Erythroblast (primary cell): ENCODE data around the gene SORCS1.

Experiments
- DNase-seq, 2 experiments: peaks; one replicate each; lab custom pipeline; 2025; lab: John Stamatoyannopoulos, UW
- GATA1 ChIP-seq: IDR thresholded peaks from 2 replicates; pipeline ENCODE4 v1.6.1; 2011; ENCODE audit warnings: low read depth, mild to moderate bottlenecking, control low read depth, low read length, moderate library complexity
- POLR2A ChIP-seq: IDR thresholded peaks from 2 replicates; pipeline ENCODE4 v1.6.1; 2011; ENCODE audit warnings: mild to moderate bottlenecking, low read length

SORCS1 gene

DNA sequence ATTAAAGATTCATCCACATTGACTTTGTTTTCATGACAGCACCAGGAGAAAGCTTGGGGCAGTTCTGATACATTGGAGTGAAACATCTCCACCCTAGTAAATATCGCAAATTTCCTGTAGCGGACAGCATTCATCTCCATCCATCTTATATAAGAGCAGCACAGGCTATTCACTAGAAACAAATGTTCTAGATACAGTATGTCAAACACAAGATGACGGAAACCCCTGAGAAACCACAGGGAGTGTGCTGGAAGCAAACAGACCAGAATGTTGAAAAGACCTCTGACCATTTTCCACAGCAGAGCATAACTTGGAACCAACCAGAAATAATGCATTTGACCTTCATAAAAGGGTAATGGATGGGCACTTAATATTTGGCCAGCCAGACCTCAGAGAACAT is 343.9 kb downstream of the SORCS1 start:
- TF ChIP-seq POLR2A (no peak), GATA1 (no peak)
- no peak for DNase-seq

GRCh38 chr10:106819490-106819889 is 345.0 kb downstream of the SORCS1 start:
- DNase-seq: no peak
- TF ChIP-seq POLR2A (no peak), GATA1 (no peak)

- TF ChIP-seq POLR2A: no peak
- no peak for TF ChIP-seq GATA1
- no peak for DNase-seq
Observed at GRCh38 chr10:106816318-106817085, 348.0 kb downstream of the SORCS1 start.

GRCh38 chr10:106815427-106816043 is 349.0 kb downstream of the SORCS1 start:
- no peak for DNase-seq
- no peak for TF ChIP-seq GATA1
- no peak for TF ChIP-seq POLR2A

DNA sequence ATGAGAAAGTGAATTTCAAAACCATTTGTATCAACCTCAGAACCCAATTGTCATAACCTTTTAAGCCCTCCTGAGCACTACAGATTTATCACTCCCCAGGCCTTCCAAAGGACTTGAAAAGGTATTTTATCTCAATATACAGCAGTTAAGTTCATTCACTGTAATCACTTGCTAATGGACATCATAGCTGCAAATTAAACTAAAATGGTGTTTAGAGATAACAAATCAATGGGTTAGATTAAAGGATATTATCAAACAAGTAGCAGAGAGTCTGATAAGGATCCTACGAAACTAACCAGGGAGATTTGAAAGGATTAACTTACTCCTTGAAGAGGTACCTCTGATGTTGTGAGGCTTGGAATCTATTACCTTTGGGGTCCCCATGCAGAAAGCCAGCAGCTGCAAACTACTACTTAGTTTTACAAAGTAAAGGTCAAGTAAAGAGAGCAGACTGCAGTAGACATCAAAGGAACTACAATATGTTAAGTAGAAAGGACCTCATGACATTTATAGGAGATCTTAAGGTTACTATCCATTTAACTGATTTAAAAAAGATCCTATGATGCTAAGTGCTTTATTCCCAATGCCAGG is 359.4 kb downstream of the SORCS1 start:
- no peak for DNase-seq
- no peak for TF ChIP-seq POLR2A
- no peak for TF ChIP-seq GATA1

DNA sequence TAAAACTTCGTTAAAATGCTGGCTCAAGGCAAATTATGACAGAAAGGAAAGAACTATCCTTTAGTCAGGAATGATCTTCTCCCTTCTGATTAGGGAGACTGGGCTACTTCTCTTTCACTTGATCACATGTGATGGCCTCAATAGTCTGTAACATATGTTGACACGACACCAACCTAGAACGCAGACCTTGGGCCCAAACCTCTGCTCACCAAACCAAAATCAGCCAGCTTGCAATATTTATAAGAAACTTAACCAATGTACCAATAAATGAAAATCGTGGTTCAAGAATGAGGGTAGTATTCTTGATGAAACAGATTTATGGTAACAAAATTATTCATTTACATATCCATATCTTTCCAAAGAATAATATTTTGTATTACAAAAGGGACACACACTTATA is 361.6 kb downstream of the SORCS1 start:
- no peak for TF ChIP-seq GATA1
- no peak for TF ChIP-seq POLR2A
- DNase-seq: no peak

- TF ChIP-seq GATA1: no peak
- no peak for TF ChIP-seq POLR2A
- DNase-seq: no peak
Observed at GRCh38 chr10:106799776-106800175, 364.7 kb downstream of the SORCS1 start.

GRCh38 chr10:106795619-106796018 is 368.9 kb downstream of the SORCS1 start:
- DNase-seq: peak; percentile 1 to 18
- TF ChIP-seq POLR2A: no peak
- no peak for TF ChIP-seq GATA1

DNA sequence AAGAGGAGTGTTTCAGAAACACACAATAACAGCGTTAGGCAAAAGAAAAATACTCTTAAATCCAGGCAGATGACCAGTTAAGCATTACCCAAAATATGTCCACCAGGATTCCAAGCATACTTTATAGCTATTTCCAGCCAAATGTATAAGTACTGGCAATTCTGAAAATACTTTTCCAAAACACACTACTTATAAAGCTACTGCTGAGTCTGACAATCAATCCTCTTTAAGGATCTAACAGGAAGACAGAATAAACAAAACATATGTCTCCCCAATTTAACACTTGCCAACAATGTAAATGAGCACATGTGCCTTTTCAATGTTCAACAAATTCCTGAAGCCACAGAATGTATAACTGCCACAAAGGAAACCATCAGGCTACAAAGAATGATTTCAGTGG is 370.9 kb downstream of the SORCS1 start:
- TF ChIP-seq GATA1 (no peak), POLR2A (no peak)

DNA sequence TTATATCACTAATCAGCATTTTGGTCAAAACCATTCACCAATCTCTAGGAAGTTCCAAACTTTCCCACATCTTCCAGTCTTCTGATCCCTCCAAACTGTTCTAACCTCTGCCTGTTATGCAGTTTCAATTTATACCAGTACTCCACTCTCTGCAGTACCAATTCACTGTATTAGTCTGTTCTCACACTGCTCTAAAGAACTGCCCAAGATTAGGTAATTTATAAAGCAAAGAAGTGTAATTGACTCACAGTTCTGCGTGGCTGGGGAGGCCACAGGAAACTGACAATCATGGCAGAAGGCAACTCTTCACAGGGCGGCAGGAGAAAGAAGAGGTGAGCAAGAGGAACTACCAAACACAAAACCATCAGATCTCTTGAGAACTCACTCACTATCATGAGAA is 374.9 kb downstream of the SORCS1 start:
- no peak for TF ChIP-seq GATA1
- no peak for TF ChIP-seq POLR2A
- no peak for DNase-seq

More for the DNA sequence above, 370.9 kb downstream of the SORCS1 start:
- no peak for DNase-seq

- no peak for DNase-seq
- TF ChIP-seq GATA1 (no peak), POLR2A (no peak)
Observed at GRCh38 chr10:106788982-106789381, 375.5 kb downstream of the SORCS1 start.

GRCh38 chr10:106785528-106785927 is 379.0 kb downstream of the SORCS1 start:
- TF ChIP-seq GATA1: no peak
- no peak for DNase-seq

GRCh38 chr10:106780632-106781031 is 383.9 kb downstream of the SORCS1 start:
- no peak for TF ChIP-seq POLR2A
- TF ChIP-seq GATA1: no peak
- DNase-seq: no peak

GRCh38 chr10:106777841-106778240 is 386.7 kb downstream of the SORCS1 start:
- TF ChIP-seq POLR2A (no peak), GATA1 (no peak)
- DNase-seq: no peak

DNA sequence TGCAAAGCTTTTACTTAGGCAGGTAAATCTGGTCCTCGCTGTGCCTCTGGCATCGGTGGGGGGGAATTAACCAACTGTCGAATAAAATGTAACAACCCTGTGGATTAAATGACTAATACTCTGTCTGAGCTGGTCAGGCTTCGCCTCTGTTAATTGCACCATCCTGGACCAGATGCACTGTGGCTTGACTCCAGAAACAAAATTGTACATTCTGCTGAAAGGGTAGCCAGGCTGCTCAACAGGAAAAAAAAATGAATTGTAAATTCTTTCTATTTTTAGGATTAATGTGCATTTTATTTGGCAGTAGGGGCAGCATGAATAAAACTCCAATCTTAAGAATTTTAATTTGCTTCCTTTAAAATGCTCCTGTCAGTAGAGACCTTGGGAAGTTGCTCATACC is 389.4 kb downstream of the SORCS1 start:
- no peak for DNase-seq

More for the DNA sequence above, 389.4 kb downstream of the SORCS1 start:
- TF ChIP-seq POLR2A (no peak), GATA1 (no peak)
